ENCODE results near the gene BET1.
A peak's percentile ranks its signal among the peaks of the same experiment; 100 is the strongest.
"Not testable (repeated sequence)": the region's sequence is repeated elsewhere in the genome, so short reads cannot be mapped to it uniquely, and the experiment has no call there.

Gene BET1

GRCh38 chr7:94004024-94004951, at the start of gene BET1:
Gene BET1, minus strand, starts transcription at chr7:94004355. Its CDS starts 139 bp downstream, at chr7:94004216.
- peak; percentile 89 for DNase-seq

DNA sequence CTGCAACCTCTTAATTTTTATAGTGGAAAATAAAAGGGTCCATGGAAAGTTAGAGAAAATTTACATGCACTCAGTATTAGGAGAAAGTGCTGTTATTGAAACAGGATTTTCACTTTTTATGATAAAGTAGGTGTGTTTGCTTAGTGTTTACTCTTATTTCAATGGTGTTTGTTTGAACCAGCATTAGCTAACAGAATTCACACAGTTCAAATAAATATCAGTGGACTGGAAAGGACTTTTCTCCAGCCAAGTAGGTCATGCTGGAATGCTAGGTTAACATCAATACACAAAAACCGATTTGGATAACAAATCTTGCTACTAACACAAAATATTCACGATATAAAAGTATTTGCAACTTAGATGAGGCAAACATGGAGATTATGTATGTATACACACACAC, 49.4 kb upstream of the BET1 start:
- DNase-seq, result peak; percentile 69

- peak; percentile 90 for DNase-seq
Measured at GRCh38 chr7:94052398-94053180, 48.4 kb upstream of the BET1 start.

GRCh38 chr7:94050046-94050445, 45.9 kb upstream of the BET1 start:
- DNase-seq, result no peak

DNA sequence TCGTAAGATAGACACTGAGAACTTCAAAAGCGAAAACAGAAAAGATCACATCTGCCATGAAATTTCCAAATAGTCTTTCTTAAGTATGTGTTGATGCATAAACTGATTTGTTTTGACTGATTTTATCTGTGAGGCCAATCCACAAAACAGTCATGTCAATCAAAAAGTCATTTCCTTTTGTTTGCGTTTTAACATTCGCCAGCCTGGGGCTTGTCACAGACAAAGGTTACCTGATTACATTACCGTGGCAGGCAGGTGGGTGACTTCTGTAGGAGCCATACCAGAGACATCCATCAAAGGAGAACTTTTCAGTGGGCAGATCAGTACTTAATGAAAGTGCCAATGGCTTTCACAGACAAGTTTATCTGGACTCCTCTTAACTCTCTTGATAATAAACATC, 45.5 kb upstream of the BET1 start:
- DNase-seq, result no peak

DNA sequence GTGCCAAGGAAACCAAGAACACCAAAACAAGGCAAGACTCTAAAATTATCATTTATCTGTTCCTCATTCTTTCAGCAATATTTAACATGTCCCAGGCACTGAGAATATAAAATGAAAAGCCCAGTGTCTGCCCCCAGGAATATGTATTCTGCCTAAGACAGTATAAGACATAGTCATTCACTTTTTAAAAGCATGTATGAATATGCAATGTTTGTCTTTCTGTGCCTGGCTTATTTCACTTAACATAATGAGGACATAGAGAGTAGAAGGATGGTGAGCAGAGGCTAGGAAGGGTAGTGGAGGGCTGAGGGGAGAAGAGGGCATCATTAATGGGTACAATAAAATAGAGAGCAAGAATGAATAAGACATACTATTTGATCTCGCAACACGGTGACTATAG, 44.6 kb upstream of the BET1 start:
- DNase-seq, result no peak

DNA sequence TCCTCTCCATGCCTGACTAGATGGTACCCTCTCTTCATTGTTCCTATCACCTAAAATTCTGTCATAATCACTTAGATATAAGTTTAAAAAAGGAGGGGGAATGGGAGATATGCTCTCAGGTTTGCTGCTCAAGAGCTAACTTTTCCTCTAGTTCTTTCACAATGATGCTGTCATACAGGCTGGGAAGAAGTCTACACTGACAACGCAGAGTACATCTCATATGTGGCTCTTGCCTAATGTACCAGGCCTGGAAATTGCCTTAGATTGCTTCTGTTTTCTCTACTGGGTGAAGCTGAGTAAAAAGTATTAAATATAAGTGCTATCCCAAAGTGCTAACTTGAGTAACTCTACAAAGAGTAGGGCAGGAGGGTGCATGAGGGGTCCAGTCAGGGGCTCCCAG, 43.8 kb upstream of the BET1 start:
- DNase-seq, result no peak

DNA sequence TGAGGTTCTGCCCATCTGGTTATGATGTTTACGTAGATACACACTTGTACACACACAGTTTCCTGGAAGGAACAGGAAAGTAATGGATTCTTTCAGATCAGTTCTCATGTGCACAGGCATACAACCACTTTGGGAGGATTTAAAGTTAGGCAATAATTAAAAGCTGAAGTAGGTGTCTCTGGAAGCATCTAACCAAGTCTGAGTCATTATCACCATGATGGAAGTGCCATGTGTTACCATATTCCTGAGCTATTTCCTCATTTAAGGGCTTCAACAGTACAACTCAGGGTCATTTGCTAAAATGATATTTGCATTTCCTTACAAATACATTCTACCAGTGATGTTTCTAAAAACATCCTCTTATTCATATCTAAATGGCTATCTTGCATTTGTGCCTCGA, 41.4 kb upstream of the BET1 start:
- DNase-seq, result no peak

- no peak for DNase-seq
Measured at GRCh38 chr7:94044806-94045205, 40.7 kb upstream of the BET1 start.

DNA sequence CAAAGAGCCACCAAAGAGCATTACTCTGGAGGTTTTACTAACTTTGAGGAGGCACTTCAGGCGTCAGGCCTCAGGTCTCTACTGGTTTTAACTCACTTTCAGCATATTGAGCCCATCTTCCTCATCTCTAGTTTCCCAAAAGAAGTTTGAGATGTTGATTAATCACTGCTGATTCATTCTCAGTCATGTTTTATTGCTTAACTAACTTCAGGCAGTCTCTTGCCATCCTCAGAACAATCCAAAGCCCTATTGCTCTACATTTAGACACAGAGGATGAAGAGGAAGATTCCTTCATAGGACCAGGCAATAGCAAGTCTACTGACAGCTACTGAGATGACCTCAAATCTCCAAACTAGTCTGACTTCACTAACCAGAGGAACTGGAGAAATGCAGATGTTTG, 39.1 kb upstream of the BET1 start:
- DNase-seq, result no peak

GRCh38 chr7:94042381-94042780, 38.2 kb upstream of the BET1 start:
- DNase-seq, result no peak

- no peak for DNase-seq
Measured at GRCh38 chr7:94041529-94041928, 37.4 kb upstream of the BET1 start.

DNA sequence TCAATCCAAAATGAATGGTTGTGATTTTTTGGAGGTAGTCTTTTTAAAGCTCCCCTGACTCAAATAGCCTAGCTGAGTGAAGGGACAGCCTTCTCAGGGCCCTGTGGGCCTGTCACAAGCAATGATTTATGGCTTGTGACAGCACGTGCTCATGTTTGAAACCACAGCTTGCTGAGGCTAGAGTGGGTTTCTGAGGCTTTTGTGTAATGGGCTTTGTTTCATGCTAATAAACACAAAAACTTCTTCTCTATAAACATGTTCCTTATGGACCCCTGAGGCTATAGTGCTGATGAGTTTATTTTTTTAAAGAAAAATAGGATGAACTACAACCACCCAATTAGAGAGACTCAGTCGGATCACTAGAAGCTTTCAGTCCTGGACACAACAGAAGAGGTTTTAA, 36.1 kb upstream of the BET1 start:
- no peak for DNase-seq

DNA sequence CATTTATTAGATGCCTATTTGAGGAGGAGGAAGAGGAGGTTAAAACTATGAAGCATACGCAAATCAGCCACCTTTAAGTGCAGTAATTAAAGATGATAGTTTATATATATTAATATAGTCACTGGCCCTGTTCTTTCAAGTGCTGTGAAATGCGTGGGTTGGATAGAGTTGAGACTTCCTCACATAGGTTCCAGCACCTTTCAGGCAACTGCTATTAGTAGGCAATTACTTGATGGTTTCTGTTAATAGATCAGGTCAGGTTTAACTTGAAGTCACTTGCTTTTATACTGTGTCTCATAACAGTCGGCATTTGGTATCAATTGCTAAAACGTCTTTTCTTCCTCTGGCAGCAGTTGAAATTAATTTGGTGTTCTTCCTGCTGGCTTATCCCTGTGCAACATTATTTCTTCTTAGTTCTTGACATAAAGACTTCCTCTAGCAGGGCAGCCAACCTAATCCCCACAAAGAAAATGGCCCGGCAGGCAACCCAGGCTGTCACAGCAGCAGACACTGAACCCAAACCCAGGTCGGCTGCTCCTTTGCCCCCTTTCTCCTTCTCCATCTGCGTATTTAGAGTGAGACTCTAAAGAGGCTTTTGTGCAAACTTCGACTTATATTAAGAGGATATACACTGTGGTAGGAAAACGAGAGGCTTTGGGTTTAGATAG, 35.3 kb upstream of the BET1 start:
- no peak for DNase-seq

- no peak for DNase-seq
Measured at GRCh38 chr7:94031865-94032264, 27.7 kb upstream of the BET1 start.

GRCh38 chr7:94030634-94031033, 26.5 kb upstream of the BET1 start:
- DNase-seq, result no peak

- no peak for DNase-seq
Measured at GRCh38 chr7:94029976-94030375, 25.8 kb upstream of the BET1 start.

DNA sequence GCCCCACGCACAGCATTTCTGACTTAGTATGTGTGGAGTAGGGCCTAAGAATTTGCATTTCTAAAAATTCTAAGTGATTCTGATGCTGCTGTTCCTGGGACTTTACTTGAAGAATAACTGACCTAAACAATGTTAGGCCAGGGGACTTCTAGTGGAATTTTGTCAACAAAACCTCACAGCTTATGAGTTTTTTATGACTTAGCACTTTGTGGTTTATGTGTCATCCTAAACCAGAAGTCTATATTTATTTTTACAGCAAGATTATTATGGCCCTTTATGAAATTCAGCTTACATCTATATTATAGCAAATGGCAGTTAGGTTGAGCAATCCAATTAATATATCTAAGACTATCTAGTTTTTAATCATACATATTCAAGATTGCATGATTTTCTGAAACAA, 24.6 kb upstream of the BET1 start:
- DNase-seq, result no peak

DNA sequence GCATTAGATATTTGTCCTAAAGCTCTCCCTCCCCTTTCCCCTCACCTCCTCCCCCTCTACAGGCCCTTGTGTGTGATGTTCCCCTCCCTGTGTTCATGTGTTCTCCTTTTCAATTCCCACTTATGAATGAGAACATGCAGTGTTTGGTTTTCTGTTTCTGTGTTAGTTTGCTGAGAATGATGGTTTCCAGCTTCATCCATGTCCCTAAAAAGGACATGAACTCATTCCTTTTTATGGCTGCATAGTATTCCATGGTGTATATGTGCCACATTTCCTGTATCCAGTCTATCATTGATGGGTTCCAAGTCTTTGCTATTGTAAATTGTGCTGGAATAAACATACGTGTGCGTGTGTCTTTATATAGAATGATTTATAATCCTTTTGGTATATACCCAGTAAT, 22.5 kb upstream of the BET1 start:
- DNase-seq, result not testable (repeated sequence)

GRCh38 chr7:94022550-94022949, 18.4 kb upstream of the BET1 start:
- no peak for DNase-seq

DNA sequence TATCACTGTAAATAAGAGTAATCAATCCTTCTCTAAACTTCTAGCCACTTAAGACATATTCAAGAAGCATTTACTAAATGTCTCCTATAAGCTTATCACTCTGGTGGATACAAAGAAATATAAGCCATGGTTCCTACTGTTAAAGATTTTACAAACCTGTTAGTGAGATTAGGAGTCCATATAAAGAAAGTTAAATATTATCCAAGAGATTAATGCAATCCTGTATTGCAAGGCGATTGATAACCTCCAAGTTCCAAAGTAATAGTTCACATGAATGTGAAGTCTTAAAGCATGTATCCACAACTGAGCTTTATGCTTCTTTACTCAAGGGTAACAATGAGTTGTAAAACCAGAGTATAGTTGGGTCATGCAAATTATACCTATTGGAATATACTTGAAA, 12.6 kb upstream of the BET1 start:
- DNase-seq, result no peak

DNA sequence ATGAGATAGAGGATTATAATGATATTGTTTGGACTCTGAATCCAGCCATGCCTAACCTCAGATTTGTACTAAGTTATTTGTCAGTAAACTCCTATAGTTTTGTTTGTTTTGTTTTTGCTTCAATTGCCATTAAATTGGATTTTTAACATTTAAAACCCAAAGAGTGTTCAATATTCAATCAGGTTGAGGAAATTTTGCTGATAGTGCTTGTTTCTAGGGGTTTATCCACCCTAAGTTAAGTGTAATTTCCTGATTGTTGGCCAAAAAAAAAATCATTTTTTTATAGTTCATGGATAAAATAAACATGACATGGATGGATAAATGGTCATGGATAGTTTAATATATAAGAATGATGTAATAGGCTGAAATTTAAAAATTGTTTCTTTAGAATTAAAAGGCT, 11.4 kb upstream of the BET1 start:
- no peak for DNase-seq

DNA sequence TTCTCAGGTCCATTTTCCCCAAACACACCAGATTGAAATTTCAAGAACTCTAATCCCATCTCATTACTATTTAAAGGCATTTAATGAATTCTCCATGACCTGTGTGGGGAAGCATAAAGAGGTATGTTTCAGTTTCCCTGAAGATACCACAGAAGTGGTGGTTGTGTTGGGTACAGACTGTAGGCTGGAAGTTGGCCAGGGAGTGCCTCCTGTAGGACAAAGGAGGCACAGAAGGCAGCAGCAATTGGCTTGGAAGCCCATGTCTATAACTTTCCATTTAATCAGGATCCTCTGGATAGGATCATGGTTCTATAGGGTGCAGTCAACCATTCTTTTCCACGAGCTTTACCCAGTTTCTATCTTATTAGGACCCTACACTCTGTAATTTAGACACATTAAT, 8.6 kb upstream of the BET1 start:
- no peak for DNase-seq

All from NCI-H526 treated with DMSO at 0.1 percent for 48 hours (cell line).